Mesenchymal stem cell (in vitro differentiated cells and primary cell): ENCODE data around the gene ZSCAN25.

Experiments used
- DNase-seq: peaks from one replicate; pipeline ENCODE4 v3.0.0-alpha.2; 2013
- H2AFZ ChIP-seq: one replicate; pipeline ENCODE4 v1.6.1; 2013; ENCODE audit warnings: low read depth, mild to moderate bottlenecking, control low read depth, inconsistent platforms, low read length, moderate library complexity
- H2AK5ac ChIP-seq: 2 replicates; pipeline ENCODE4 v1.6.1; 2013; ENCODE audit warnings: low read length, moderate library complexity, mild to moderate bottlenecking, inconsistent platforms; ENCODE audit not compliant: severe bottlenecking
- H2BK120ac ChIP-seq: one replicate; pipeline ENCODE4 v1.6.1; 2013; ENCODE audit warnings: low read depth, mild to moderate bottlenecking, inconsistent platforms, low read length, moderate library complexity
- H2BK12ac ChIP-seq, 2 experiments: one replicate each; pipeline ENCODE4 v1.6.1; 2013; ENCODE audit warnings: inconsistent platforms in 2 of 2, low read length in 2 of 2, mild to moderate bottlenecking in 2 of 2, moderate library complexity in 2 of 2, control low read depth in 1 of 2
- H2BK15ac ChIP-seq: one replicate; pipeline ENCODE4 v1.6.1; 2013; ENCODE audit warnings: mild to moderate bottlenecking, low read depth, inconsistent platforms; ENCODE audit not compliant: poor library complexity, severe bottlenecking
- H2BK5ac ChIP-seq: 2 replicates; pipeline ENCODE4 v1.6.1; 2013; ENCODE audit warnings: low read depth, mild to moderate bottlenecking, low read length, control low read depth, inconsistent platforms; ENCODE audit not compliant: poor library complexity, severe bottlenecking
- H3K14ac ChIP-seq, 2 experiments: one replicate each; pipeline ENCODE4 v1.6.1; 2013; ENCODE audit warnings: inconsistent platforms in 2 of 2, low read length in 2 of 2, control low read depth in 1 of 2, mild to moderate bottlenecking in 1 of 2, moderate library complexity in 1 of 2
- H3K18ac ChIP-seq, 2 experiments: one replicate each; pipeline ENCODE4 v1.6.1; 2013; ENCODE audit warnings: inconsistent platforms in 2 of 2, low read length in 2 of 2, control low read depth in 1 of 2, low read depth in 1 of 2, mild to moderate bottlenecking in 1 of 2
- H3K23ac ChIP-seq, 2 experiments: one replicate each; pipeline ENCODE4 v1.6.1; 2013; ENCODE audit warnings: inconsistent platforms in 2 of 2, low read length in 2 of 2, mild to moderate bottlenecking in 2 of 2, moderate library complexity in 2 of 2, control low read depth in 1 of 2
- H3K27ac ChIP-seq: 2 replicates; pipeline ENCODE4 v1.5.1; 2013; ENCODE audit warnings: mild to moderate bottlenecking, moderate library complexity, low read length, control low read depth, inconsistent platforms; ENCODE audit not compliant: poor library complexity, severe bottlenecking
- H3K27me3 ChIP-seq, 2 experiments: 2 replicates each; pipeline versions ENCODE4 v1.6.1 to v1.7.0; 2013; ENCODE audit warnings: low read length in 2 of 2, mild to moderate bottlenecking in 2 of 2, moderate library complexity in 2 of 2, control low read depth in 1 of 2, inconsistent platforms in 1 of 2; ENCODE audit not compliant: control insufficient read depth in 1 of 2, insufficient read depth in 1 of 2
- H3K36me3 ChIP-seq, 2 experiments: 2 replicates each; pipeline versions ENCODE4 v1.6.1 to v1.7.0; 2013; ENCODE audit warnings: low read length in 2 of 2, control low read depth in 1 of 2, inconsistent platforms in 1 of 2, low read depth in 1 of 2, mild to moderate bottlenecking in 1 of 2; ENCODE audit not compliant: insufficient read depth in 2 of 2, control insufficient read depth in 1 of 2
- H3K4ac ChIP-seq, 2 experiments: one replicate each; pipeline ENCODE4 v1.6.1; 2013; ENCODE audit warnings: inconsistent platforms in 2 of 2, low read length in 2 of 2, mild to moderate bottlenecking in 2 of 2, moderate library complexity in 2 of 2, control low read depth in 1 of 2, low read depth in 1 of 2
- H3K4me1 ChIP-seq: 2 replicates; pipeline ENCODE4 v1.6.1; 2013; ENCODE audit warnings: low read depth, low read length, control low read depth; ENCODE audit not compliant: control insufficient read depth, insufficient read depth
- H3K4me2 ChIP-seq: 2 replicates; pipeline ENCODE4 v1.6.1; 2013; ENCODE audit warnings: low read length, mild to moderate bottlenecking, inconsistent platforms; ENCODE audit not compliant: poor library complexity, severe bottlenecking
- H3K4me3 ChIP-seq, 2 experiments: 2 replicates each; pipeline versions ENCODE4 v1.5.1 to v1.7.0; 2013; ENCODE audit warnings: low read length in 2 of 2, mild to moderate bottlenecking in 2 of 2, control low read depth in 1 of 2, low read depth in 1 of 2; ENCODE audit not compliant: insufficient read depth in 1 of 2
- H3K79me1 ChIP-seq: replicated peaks from 2 replicates; pipeline ENCODE4 v1.6.1; 2013; ENCODE audit warnings: mild to moderate bottlenecking, control low read depth, low read length, inconsistent platforms; ENCODE audit not compliant: poor library complexity, severe bottlenecking
- H3K9ac ChIP-seq: 2 replicates; pipeline ENCODE4 v1.7.0; 2013; ENCODE audit warnings: mild to moderate bottlenecking, low read length, moderate library complexity
- H3K9me3 ChIP-seq: 2 replicates; pipeline ENCODE4 v1.7.0; 2013; ENCODE audit warnings: mild to moderate bottlenecking, low read length; ENCODE audit not compliant: control insufficient read depth
- H4K8ac ChIP-seq: one replicate; pipeline ENCODE4 v1.6.1; 2013; ENCODE audit warnings: inconsistent platforms, mild to moderate bottlenecking, low read length, moderate library complexity
- H4K91ac ChIP-seq: one replicate; pipeline ENCODE4 v1.6.1; 2013; ENCODE audit warnings: mild to moderate bottlenecking, low read length, inconsistent platforms
- WGBS: methylation state at CpG from one replicate; pipeline ENCODE4 v1.1.7; 2013; ENCODE audit warnings: mixed read lengths; 5-methylcytosine and 5-hydroxymethylcytosine counted together

ZSCAN25 gene

GRCh38 chr7:99665312-99666012 lies 48.7 kb downstream of the ZSCAN25 start:
- H3K4ac ChIP-seq, result no peak overlapping the region
- no peak overlapping the region for H4K8ac ChIP-seq
- H3K79me1 ChIP-seq, result peaks cover 1% of the 10 kb centered on the region
- no peaks in the 10 kb centered on the region for H3K4me1 ChIP-seq
- H2BK12ac ChIP-seq, result no peak overlapping the region
- no peak overlapping the region for H2AFZ ChIP-seq
- WGBS, result 100% methylated on average over 1 of the region's 3 CpGs
- no peak overlapping the region for H4K91ac ChIP-seq
- H3K23ac ChIP-seq, result no peak overlapping the region
- no peak overlapping the region for H2AK5ac ChIP-seq
- peaks cover 0 to 72% of the 10 kb centered on the region in 2 experiments for H3K36me3 ChIP-seq
- H3K27me3 ChIP-seq, result no peaks in the 10 kb centered on the region
- no peak overlapping the region for H3K4me3 ChIP-seq
- H3K4me2 ChIP-seq, result no peak overlapping the region
- no peak overlapping the region for H2BK5ac ChIP-seq
- no peak overlapping the region for H2BK15ac ChIP-seq
- H3K18ac ChIP-seq, result no peak overlapping the region
- no peak overlapping the region for H2BK120ac ChIP-seq
- no peak overlapping the region for H3K14ac ChIP-seq
- no peak overlapping the region for H3K9ac ChIP-seq
- peaks cover 10% of the 10 kb centered on the region for H3K9me3 ChIP-seq
- H3K27ac ChIP-seq, result no peak overlapping the region
- no peak for DNase-seq

GRCh38 chr7:99666013-99666395 lies 49.3 kb downstream of the ZSCAN25 start:
- Histone ChIP-seq H3K4me2 (no peak overlapping the region), H4K91ac (no peak overlapping the region), H3K4me3 (no peak overlapping the region), H2AK5ac (no peak overlapping the region), H3K9ac (no peak overlapping the region), H3K27ac (no peak overlapping the region), H2BK15ac (no peak overlapping the region), H2BK120ac (no peak overlapping the region), H3K23ac (no peak overlapping the region), H2BK5ac (no peak overlapping the region), H4K8ac (no peak overlapping the region), H3K18ac (no peak overlapping the region), H3K36me3 (peaks cover 0 to 68% of the 10 kb centered on the region in 2 experiments), H3K9me3 (peaks cover 10% of the 10 kb centered on the region), H2BK12ac (no peak overlapping the region), H3K27me3 (no peaks in the 10 kb centered on the region), H3K4ac (no peak overlapping the region), H3K79me1 (peaks cover 1% of the 10 kb centered on the region), H3K14ac (no peak overlapping the region), H2AFZ (no peak overlapping the region), H3K4me1 (no peaks in the 10 kb centered on the region)
- WGBS, result 100% methylated on average over 1 of the region's 1 CpG
- DNase-seq, result no peak

- H3K4me3 ChIP-seq, result no peak overlapping the region
- H3K79me1 ChIP-seq, result peaks cover 1% of the 10 kb centered on the region
- H2AFZ ChIP-seq, result no peak overlapping the region
- H3K14ac ChIP-seq, result no peak overlapping the region
- no peak overlapping the region for H3K18ac ChIP-seq
- H2BK15ac ChIP-seq, result no peak overlapping the region
- H4K8ac ChIP-seq, result no peak overlapping the region
- no peak for DNase-seq
- no peak overlapping the region for H3K9ac ChIP-seq
- H3K4ac ChIP-seq, result no peak overlapping the region
- no peak overlapping the region for H2BK5ac ChIP-seq
- H3K36me3 ChIP-seq, result peaks cover 0 to 64% of the 10 kb centered on the region in 2 experiments
- H3K4me2 ChIP-seq, result no peak overlapping the region
- no peak overlapping the region for H3K23ac ChIP-seq
- H4K91ac ChIP-seq, result no peak overlapping the region
- H3K4me1 ChIP-seq, result no peaks in the 10 kb centered on the region
- WGBS, result 57% methylated on average over 1 of the region's 2 CpGs
- H2BK12ac ChIP-seq, result no peak overlapping the region
- H3K9me3 ChIP-seq, result peaks cover 7% of the 10 kb centered on the region
- H3K27me3 ChIP-seq, result no peaks in the 10 kb centered on the region
- H2AK5ac ChIP-seq, result no peak overlapping the region
- no peak overlapping the region for H3K27ac ChIP-seq
- H2BK120ac ChIP-seq, result no peak overlapping the region
Observed at GRCh38 chr7:99667179-99667578, 50.4 kb downstream of the ZSCAN25 start.

DNA sequence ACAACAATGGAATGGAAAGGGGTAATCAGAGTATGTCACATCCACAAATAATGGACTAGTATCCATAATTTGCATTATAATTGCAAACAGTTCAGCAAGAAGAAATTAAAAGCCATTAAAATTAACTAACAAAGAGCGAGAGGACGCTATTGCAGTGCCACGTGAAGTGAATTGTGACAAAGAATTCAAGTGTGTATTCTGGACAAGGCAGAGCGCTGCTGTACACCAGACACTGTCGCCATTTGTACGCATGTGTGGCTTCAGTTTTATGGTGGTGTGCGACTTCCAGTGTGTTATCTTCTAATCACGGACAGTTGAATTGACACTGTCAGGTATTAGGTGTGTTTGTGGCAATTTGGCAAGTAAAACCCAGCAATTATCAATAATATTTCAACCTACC lies 51.8 kb downstream of the ZSCAN25 start:
- no peak overlapping the region for H2BK120ac ChIP-seq
- peaks cover 7% of the 10 kb centered on the region for H3K9me3 ChIP-seq
- H3K27me3 ChIP-seq, result no peaks in the 10 kb centered on the region
- no peak overlapping the region for H3K4me3 ChIP-seq
- H2BK15ac ChIP-seq, result no peak overlapping the region
- H3K79me1 ChIP-seq, result no peaks in the 10 kb centered on the region
- WGBS, result 94% methylated on average over 8 of the region's 8 CpGs
- no peak overlapping the region for H3K4me2 ChIP-seq
- H3K9ac ChIP-seq, result no peak overlapping the region
- DNase-seq, result no peak
- no peak overlapping the region for H3K23ac ChIP-seq
- no peak overlapping the region for H3K27ac ChIP-seq
- no peak overlapping the region for H3K14ac ChIP-seq
- no peak overlapping the region for H2BK12ac ChIP-seq
- H3K4ac ChIP-seq, result no peak overlapping the region
- H4K91ac ChIP-seq, result no peak overlapping the region
- no peaks in the 10 kb centered on the region for H3K4me1 ChIP-seq
- H3K18ac ChIP-seq, result no peak overlapping the region
- H2BK5ac ChIP-seq, result no peak overlapping the region
- H2AFZ ChIP-seq, result no peak overlapping the region
- H4K8ac ChIP-seq, result no peak overlapping the region
- H3K36me3 ChIP-seq, result peaks cover 0 to 61% of the 10 kb centered on the region in 2 experiments
- no peak overlapping the region for H2AK5ac ChIP-seq
